AG10803 (cell line): ENCODE data around the gene LCN15.
"Not testable (repeated sequence)": the region's sequence is repeated elsewhere in the genome, so short reads cannot be mapped to it uniquely, and the experiment has no call there.

Experiments
- DNase-seq: peaks from one replicate; pipeline ENCODE4 v3.0.0; 2010; ENCODE audit warnings: low read depth
- H3K4me3 ChIP-seq: 2 replicates; pipeline ENCODE4 v1.5.1; 2011; ENCODE audit warnings: mild to moderate bottlenecking, low read length, control low read depth
- TF ChIP-seq, protein P1 (sequence below): conservative IDR thresholded peaks from 2 replicates; pipeline ENCODE4 v1.5.1; 2011; ENCODE audit warnings: mild to moderate bottlenecking, low read length, control low read depth, inconsistent platforms

LCN15 gene

DNA sequence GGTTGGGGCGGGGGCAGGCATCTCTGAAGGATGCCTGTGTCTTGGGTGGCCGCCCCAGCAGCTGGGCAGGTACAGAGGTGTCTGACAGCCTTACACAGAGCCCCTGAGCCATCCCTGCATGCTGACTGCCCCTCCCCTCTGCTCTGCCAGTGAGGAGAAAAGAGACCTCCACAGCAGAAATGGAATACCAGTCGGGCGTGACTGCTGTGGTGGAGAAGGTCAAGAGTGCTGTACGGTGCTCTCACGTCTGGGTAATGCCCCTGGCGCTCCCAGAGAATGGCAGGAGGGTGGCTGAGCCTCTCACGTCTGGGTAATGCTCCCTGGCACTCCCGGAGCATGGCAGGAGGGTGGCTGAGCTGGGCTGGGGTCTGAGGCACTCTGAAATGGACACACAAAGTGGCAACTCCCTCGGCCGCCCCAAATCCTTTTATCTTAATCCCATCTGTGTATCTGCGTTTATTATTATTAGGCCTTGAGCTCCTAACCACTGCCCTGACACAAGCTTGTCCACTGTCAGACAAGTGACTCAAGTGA, 41.0 kb upstream of the LCN15 start:
- DNase-seq: no peak
- H3K4me3 ChIP-seq: no peak overlapping the region
- TF ChIP-seq, protein P1, sequence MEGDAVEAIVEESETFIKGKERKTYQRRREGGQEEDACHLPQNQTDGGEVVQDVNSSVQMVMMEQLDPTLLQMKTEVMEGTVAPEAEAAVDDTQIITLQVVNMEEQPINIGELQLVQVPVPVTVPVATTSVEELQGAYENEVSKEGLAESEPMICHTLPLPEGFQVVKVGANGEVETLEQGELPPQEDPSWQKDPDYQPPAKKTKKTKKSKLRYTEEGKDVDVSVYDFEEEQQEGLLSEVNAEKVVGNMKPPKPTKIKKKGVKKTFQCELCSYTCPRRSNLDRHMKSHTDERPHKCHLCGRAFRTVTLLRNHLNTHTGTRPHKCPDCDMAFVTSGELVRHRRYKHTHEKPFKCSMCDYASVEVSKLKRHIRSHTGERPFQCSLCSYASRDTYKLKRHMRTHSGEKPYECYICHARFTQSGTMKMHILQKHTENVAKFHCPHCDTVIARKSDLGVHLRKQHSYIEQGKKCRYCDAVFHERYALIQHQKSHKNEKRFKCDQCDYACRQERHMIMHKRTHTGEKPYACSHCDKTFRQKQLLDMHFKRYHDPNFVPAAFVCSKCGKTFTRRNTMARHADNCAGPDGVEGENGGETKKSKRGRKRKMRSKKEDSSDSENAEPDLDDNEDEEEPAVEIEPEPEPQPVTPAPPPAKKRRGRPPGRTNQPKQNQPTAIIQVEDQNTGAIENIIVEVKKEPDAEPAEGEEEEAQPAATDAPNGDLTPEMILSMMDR: no peak

DNA sequence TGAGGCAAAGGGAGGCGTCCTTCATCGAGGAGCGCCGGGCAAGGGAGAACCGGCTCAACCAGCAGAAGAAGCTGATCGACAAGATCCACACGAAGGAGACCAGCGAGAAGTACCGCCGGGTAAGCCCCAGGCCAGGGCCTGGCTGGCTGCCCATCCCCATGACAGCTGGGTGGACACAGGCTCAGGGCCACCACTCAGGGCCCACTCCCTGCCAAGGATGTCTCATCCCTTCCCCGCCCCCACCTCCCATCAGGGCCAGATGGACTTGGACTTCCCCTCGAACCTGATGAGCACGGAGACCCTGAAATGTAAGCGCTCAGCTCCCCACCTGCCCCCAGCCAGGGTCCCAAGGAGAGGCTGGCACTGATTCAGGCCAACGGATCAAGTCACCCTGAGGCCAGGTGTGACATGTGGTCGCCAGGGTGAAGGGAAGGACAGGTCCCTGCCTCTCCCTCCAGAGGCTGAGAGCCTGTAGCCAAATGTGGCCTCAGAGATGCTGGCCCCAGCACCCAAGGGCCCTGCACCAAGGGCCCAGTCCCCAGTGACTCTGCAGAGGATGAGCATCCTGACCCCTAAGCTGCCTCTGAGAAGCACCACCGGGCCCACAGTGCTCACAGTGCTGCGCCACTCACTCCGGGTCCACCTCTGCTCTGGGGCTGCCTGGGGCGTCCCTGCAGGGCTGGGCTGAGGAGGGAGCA, 40.3 kb upstream of the LCN15 start:
- TF ChIP-seq, protein P1: no peak
- no peak for DNase-seq
- H3K4me3 ChIP-seq: no peak overlapping the region

DNA sequence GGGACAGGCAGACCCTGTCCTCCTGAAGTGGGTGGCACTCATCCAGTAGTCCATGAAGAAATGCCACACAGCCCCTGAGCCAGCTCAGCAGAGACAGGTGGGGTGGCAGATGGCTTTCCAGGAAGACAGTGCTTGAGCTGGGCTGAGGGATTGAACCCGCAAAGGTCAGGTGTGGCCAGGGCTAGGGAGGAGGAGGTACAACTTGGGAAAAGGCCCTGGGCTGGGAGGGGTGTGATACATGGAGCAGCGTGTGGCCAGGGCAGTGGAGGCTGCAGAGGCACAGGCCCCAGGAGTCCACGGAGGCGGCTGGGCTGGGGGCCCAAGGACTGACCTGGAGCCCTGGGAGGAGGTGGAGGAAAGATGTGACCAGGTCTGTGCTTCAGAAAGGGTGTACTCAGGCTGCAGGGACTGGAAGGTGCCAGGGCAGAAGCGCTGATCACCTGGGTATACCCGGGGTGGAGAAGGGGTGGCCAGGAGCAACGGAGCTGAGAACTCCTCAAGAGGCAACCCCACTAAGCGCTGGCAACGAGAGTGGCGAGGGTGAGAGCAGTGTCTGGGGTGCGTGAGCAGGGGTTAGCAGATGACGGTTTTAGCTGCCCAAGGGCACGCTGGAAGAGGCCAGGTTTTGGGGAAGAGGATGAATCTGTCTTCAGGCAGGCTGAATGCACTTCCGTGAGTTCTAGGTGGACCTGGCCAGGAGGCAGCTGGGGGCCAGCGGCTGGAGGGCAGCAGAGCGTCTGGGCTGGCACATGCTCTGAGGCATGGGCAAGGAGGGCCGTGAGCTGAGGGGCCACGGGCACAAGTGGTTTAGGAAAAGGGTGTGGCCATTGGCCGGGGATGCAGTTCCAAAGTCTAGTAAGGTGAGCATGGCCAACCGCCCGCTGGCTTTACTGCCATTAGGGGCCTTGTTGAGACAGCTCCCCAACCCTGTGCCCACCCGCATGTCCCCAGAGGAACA, 39.5 kb upstream of the LCN15 start:
- TF ChIP-seq, protein P1: no peak
- no peak for DNase-seq
- H3K4me3 ChIP-seq: no peak overlapping the region

DNA sequence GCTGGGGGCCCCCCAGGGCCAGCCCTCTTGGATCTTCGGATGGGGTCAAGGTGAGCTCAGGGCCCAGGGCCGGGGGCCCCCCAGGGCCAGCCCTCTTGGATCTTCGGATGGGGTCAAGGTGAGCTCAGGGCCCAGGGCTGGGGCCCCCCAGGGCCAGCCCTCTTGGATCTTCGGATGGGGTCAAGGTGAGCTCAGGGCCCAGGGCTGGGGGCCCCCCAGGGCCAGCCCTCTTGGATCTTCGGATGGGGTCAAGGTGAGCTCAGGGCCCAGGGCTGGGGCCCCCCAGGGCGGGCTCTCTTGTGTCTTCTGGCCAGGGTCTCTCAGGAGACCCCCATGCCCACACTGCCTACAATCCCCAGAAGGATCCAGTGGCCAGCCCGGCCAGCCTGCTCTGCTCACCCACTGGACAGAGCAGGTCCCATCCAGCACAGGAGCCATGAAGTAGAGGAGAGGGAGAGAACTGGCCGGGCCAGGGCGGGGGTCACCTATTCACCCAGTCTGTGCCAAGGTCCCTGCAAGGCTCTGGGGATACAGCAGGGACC, 38.8 kb upstream of the LCN15 start:
- DNase-seq: not testable (repeated sequence)

DNA sequence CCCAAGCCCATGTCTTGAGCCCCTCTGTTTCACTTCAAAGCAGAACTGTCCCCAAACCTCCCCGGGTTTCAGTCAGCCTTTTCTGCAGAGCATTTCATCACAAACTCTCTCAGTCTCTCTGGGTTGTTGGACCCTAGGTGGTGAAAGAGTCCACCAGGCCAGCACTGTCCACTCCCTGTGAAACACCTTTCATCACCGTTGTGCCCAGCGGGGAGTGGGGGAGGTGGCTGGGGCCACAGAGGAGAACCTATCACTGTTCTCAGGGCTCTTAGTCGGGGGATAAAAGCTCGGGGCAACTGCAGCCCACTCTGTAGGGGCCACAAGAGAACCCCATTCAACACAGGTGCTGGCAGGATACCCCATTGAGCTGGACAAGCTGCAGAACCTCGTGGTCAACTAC, 38.0 kb upstream of the LCN15 start:
- no peak for DNase-seq
- TF ChIP-seq, protein P1: no peak

More for the DNA sequence above, 38.8 kb upstream of the LCN15 start:
- H3K4me3 ChIP-seq: not testable (repeated sequence)

DNA sequence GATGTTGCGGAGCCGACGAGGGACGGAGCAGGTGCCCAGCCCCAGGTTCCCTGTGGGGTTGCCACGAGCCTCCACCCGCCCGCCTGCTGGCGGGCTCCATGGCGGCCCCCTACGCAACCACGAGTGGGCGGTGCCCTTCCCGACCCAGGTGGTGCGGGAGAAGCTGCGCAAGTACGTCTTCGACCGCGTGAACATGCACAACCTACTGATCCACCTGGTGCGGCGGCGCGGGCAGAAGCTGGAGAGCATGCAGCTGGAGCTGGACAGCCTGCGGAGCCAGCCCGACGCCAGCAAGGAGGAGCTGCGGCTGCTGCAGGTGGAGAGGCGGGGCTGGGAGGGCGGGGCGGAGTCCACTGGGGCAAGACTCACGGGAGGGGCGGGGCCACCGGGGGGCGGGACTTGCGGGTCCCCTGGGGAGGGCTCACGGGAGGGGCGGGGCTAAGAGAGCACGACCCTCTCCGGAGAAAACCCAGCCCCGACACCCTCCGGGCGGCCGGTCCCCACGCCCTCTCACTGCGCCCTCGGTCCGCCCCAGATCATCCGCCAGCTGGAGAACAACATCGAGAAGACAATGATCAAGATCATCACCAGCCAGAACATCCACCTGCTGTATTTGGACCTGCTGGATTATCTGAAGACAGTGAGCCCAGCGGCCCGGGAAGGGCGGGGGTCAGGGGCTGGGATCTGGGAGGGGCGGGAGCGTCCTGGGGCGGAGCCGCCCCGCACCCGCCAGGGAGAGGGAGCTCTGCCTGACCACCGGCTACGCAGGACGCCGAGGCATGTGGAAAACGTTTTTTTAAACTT, 35.7 kb upstream of the LCN15 start:
- DNase-seq: no peak
- no peak overlapping the region for H3K4me3 ChIP-seq
- TF ChIP-seq, protein P1: no peak

More for the DNA sequence above, 38.0 kb upstream of the LCN15 start:
- no peak overlapping the region for H3K4me3 ChIP-seq
